BE2C (cell line): Measurements from ENCODE around the gene MZT2A. TPM values are rescaled to one million over a fixed set of nuclear protein-coding genes. Genes with fewer than 3 reads are reported as not detected.
"Not testable (repeated sequence)": the region's sequence is repeated elsewhere in the genome, so short reads cannot be mapped to it uniquely, and the experiment has no call there.

Experiments
- DNase-seq: peaks from one replicate; pipeline ENCODE4 v3.0.0-alpha.2; 2020
- H3K27me3 ChIP-seq: fragments of 250-450 bp; sonication (Bioruptor Pico); 2 replicates; pipeline ENCODE4 v1.5.1; 2020; ENCODE audit warnings: mild to moderate bottlenecking
- H3K36me3 ChIP-seq: fragments of 250-450 bp; sonication (Bioruptor Pico); 2 replicates; pipeline ENCODE4 v1.5.1; 2020; ENCODE audit warnings: mild to moderate bottlenecking
- H3K4me1 ChIP-seq: fragments of 250-450 bp; sonication (Bioruptor Pico); 2 replicates; pipeline ENCODE4 v1.5.1; 2020
- H3K4me3 ChIP-seq: 2 replicates; pipeline ENCODE4 v1.5.1; 2011; ENCODE audit warnings: low read depth, low read length
- H3K9me3 ChIP-seq: fragments of 250-450 bp; sonication (Bioruptor Pico); 2 replicates; pipeline ENCODE4 v1.5.1; 2020
- CTCF ChIP-seq: IDR thresholded peaks from 2 replicates; pipeline ENCODE4 v1.5.1; 2012; ENCODE audit warnings: mild to moderate bottlenecking, low read depth, low read length
- polyA plus RNA-seq: library from polyadenylated mRNA; unstranded; fragments of >200 nt; gene quantifications from one replicate; pipeline ENCODE4 v1.2.1, GENCODE V29; 2012; ENCODE audit warnings: low read depth, missing spikeins; ENCODE audit not compliant: insufficient read length, insufficient read depth

The MZT2A gene
- 308 TPM for polyA plus RNA-seq

GRCh38 chr2:131492015-131492417 is at the start of gene MZT2A:
Gene MZT2A (minus strand): TSS chr2:131492397. CDS start chr2:131492376, 21 bp downstream.
- peak within 1 kb of the TSS; percentile 74 for H3K4me3 ChIP-seq
- peak; percentile 14 for DNase-seq
- not testable (repeated sequence) for H3K27me3 ChIP-seq, H3K9me3 ChIP-seq, H3K4me1 ChIP-seq, H3K36me3 ChIP-seq

- H3K36me3 ChIP-seq, H3K4me1 ChIP-seq, DNase-seq: not testable (repeated sequence)
These were observed 46.7 kb upstream of the MZT2A start for GRCh38 chr2:131538856-131539255.

DNA sequence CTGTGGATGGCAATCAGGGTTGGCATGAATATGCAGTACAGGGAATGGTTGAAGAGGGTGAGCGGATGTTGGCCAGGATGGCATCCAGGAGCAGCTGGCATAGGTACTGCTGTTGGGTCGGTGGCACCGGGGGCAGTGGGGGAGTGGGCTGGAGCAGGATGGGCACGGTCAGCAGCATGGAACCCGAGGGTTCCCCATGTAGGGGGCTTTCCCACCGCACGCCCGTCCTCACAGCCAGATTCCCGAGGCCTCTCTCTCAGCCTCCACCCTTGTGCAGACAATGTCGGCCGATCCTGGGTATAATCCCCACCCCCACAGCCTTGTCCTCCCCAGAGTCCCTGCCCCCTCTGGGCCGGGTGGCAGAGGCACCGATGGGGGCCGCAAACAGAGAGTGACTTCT is 44.6 kb upstream of the MZT2A start:
- not testable (repeated sequence) for H3K9me3 ChIP-seq, H3K4me1 ChIP-seq, H3K4me3 ChIP-seq, H3K27me3 ChIP-seq, H3K36me3 ChIP-seq, DNase-seq

More at GRCh38 chr2:131538856-131539255, 46.7 kb upstream of the MZT2A start:
- not testable (repeated sequence) for H3K9me3 ChIP-seq, H3K4me3 ChIP-seq, H3K27me3 ChIP-seq

DNA sequence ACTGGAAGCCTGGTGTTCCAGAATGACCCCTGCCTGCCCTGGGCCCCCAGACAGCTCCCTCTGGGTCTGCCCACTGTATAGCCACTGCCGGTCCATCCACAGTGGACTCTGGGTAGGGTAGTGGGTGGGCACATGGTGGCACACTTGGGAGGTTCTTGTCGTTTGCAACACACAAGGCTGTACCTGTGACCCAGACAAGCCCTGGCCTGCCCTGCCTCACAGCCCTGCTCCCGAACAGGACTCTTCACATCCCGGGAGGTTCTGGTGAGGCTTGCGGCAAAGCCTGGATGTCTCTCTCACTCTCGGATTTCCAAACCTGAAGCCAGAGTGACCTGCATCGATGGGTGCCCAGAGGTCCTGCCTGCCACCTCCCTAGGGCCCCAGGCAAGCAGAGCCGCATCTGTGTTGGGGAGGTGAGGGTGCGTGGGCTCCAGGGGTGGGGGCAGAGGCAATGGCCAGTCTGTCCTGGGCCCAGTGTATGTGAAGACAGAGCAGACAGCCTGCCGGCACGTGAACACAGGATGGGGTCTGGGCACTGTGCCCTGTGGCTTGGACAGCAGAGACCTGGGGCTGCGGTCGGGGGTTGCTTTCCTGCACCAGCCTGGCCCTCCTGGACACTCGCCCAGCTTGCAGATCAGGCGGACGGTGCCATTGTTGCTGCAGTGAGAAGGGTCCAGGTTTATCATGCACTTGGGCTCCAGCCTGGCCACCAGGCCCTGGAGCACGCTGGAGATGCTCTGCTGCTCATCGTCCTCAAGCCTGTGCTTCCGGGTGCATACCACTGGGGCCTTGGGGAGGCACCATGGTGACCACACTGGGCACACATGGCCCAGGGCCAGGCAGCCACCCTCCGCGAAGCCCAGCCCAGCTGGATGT is 44.0 kb upstream of the MZT2A start:
- H3K27me3 ChIP-seq, H3K4me1 ChIP-seq, DNase-seq, H3K9me3 ChIP-seq, H3K4me3 ChIP-seq, H3K36me3 ChIP-seq: not testable (repeated sequence)

DNA sequence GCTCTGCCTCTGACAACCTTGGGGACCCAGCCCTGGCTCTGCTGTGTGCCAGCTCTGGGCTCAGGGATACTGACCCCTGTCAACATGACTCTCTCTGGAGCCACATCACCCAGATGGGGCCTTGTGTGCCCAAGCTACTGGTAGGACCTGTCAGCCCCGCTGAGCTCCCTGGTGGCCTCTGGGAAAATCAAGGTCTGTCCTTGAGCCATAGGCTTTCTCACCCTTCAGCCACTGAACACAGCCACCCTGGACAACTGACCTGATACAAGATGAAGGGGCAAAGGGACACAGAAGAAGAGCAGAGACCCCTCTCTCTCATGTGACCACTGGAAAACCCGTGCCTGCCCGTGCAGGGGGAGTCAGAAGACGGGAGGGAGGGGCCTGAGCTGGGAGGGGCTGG is 43.3 kb upstream of the MZT2A start:
- no peak for DNase-seq
- H3K9me3 ChIP-seq = no peaks in the 10 kb centered on the region
- no peaks in the 10 kb centered on the region for H3K27me3 ChIP-seq
- H3K4me3 ChIP-seq = no peak overlapping the region
- no peaks in the 10 kb centered on the region for H3K36me3 ChIP-seq
- no peak for TF ChIP-seq CTCF
- no peaks in the 10 kb centered on the region for H3K4me1 ChIP-seq

GRCh38 chr2:131534965-131535364 is 42.8 kb upstream of the MZT2A start:
- not testable (repeated sequence) for H3K4me1 ChIP-seq, H3K36me3 ChIP-seq, H3K9me3 ChIP-seq, DNase-seq, H3K4me3 ChIP-seq, H3K27me3 ChIP-seq

- not testable (repeated sequence) for H3K9me3 ChIP-seq, H3K4me3 ChIP-seq, DNase-seq, H3K27me3 ChIP-seq, H3K4me1 ChIP-seq, H3K36me3 ChIP-seq
These were observed 42.1 kb upstream of the MZT2A start for GRCh38 chr2:131534317-131534672.

GRCh38 chr2:131533609-131534316 is 41.6 kb upstream of the MZT2A start:
- not testable (repeated sequence) for H3K4me1 ChIP-seq, H3K9me3 ChIP-seq, H3K36me3 ChIP-seq, H3K27me3 ChIP-seq, H3K4me3 ChIP-seq
- DNase-seq = peak; percentile 68

DNA sequence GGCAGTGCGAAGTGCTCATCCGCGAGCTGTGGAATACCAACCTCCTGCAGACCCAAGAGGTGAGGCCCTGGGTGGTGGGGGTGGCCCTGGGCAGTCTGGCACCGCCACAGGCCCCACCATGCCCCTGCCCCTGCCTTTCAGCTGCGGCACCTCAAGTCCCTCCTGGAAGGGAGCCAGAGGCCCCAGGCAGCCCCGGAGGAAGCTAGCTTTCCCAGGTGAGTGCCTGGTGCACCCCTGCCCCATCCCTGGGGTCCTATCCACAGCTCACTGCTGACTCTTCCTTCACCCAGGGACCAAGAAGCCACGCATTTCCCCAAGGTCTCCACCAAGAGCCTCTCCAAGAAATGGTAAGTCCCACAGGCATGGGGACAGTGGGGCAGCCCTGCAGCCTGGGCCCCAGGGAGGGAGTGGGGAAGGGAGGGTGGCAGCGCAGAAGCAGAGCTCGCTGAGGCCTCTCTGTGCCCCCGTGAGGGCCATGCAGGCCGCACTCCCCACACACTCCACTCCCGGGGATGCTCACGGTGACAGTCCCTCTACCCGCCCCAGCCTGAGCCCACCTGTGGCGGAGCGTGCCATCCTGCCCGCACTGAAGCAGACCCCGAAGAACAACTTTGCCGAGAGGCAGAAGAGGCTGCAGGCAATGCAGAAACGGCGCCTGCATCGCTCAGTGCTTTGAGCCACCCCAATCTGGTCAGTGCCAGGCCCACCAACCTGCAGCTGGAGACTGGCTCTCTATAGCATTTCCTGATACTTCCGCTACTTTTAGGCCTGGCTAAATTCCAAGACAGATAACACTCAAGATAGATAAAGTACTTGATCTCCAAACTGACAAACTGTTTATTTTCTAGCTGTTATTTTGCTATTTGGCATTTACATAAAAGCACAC is 40.8 kb upstream of the MZT2A start:
- not testable (repeated sequence) for H3K36me3 ChIP-seq, H3K27me3 ChIP-seq, H3K9me3 ChIP-seq, H3K4me3 ChIP-seq, H3K4me1 ChIP-seq
- peak; percentile 39 for DNase-seq

DNA sequence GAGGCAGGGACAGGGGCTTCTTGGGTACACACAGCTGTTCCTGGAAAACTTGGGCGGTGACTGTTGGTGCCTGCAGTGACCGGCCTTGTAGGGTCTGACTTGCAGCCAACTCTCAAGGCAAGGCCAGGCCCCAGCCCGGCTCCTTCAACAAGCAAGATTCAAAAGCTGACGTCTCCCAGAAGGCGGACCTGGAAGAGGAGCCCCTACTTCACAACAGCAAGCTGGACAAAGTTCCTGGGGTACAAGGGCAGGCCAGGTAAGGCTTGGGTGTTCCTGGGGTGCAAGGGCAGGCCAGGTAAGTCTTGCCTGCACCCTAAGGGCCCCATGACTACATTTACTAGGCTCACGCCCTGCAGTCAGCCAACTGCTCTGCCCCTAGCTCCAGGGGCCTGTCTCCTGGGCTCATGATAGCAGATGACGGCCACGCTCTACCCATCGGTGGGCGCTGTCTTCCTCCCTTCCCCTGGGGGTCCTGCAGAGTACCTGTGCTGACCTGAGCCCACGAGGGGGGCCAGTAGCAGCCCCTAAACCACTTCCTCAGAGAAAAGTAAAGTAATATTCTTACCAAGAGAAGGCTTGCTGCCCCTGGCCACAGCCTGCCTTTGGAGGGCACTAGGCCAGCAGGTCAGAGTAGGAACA is 39.5 kb upstream of the MZT2A start:
- DNase-seq, H3K27me3 ChIP-seq, H3K9me3 ChIP-seq, H3K4me3 ChIP-seq, H3K36me3 ChIP-seq, H3K4me1 ChIP-seq: not testable (repeated sequence)

GRCh38 chr2:131530626-131531344 is 38.6 kb upstream of the MZT2A start:
- not testable (repeated sequence) for H3K4me3 ChIP-seq, H3K9me3 ChIP-seq, H3K4me1 ChIP-seq, DNase-seq, H3K36me3 ChIP-seq, H3K27me3 ChIP-seq

DNA sequence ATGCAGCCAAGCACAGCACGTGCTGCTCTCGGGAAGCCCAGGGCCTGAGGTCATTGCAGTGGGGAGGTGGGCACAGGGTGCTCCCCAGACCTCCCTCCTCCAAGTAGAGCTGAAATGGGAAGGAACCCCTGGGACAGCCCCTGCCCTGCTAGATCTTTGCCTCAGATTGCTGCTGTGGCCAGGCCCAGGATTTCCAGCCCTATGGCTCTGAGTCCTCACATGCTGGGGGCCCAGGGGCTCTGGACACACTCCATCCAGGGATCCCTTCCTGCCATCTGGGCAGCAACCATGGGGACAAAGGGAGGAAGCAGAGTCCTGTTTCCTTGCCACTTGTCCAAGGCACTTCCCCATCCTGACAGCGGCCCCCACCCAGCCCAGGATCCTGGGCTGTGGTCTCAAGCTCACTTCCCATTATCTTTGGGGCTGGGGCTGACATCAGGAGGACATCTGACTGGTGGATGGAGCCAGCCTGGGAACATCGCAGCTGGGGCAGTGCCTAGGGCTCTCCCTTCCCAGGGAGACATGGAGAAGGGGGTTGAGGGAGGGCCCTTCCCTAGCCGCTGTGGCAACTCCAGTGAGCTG is 37.8 kb upstream of the MZT2A start:
- H3K4me1 ChIP-seq, DNase-seq, H3K9me3 ChIP-seq, H3K36me3 ChIP-seq, H3K4me3 ChIP-seq, H3K27me3 ChIP-seq: not testable (repeated sequence)
